Ishikawa (cell line): ENCODE results near the gene LLGL1.

Experiments
- CEBPB ChIP-seq: IDR thresholded peaks from 2 replicates; pipeline ENCODE4 v1.6.1; 2012
- CREB1 ChIP-seq: IDR thresholded peaks from 2 replicates; pipeline ENCODE4 v1.6.1; 2012; ENCODE audit warnings: low read depth
- EGR1 ChIP-seq: IDR thresholded peaks from 2 replicates; pipeline ENCODE4 v1.6.1; 2012
- EP300 ChIP-seq: IDR thresholded peaks from 2 replicates; pipeline ENCODE4 v1.6.1; 2012; ENCODE audit warnings: borderline replicate concordance
- FOXM1 ChIP-seq: IDR thresholded peaks from 2 replicates; pipeline ENCODE4 v1.6.1; 2012; ENCODE audit warnings: low read depth, borderline replicate concordance
- NFIC ChIP-seq: IDR thresholded peaks from 2 replicates; pipeline ENCODE4 v1.6.1; 2012
- RAD21 ChIP-seq: IDR thresholded peaks from 2 replicates; pipeline ENCODE4 v1.6.1; 2012; ENCODE audit warnings: low read depth
- REST ChIP-seq: IDR thresholded peaks from 2 replicates; pipeline ENCODE4 v1.6.1; 2012; ENCODE audit warnings: low read depth, mild to moderate bottlenecking
- TAF1 ChIP-seq: IDR thresholded peaks from 2 replicates; pipeline ENCODE4 v1.6.1; 2012; ENCODE audit warnings: low read depth, mild to moderate bottlenecking
- TCF12 ChIP-seq: IDR thresholded peaks from 2 replicates; pipeline ENCODE4 v1.6.1; 2012; ENCODE audit warnings: low read depth
- USF1 ChIP-seq: IDR thresholded peaks from 2 replicates; pipeline ENCODE4 v1.6.1; 2012
- YY1 ChIP-seq: IDR thresholded peaks from 2 replicates; pipeline ENCODE4 v1.6.1; 2012; ENCODE audit warnings: low read depth
- ZBTB7A ChIP-seq: IDR thresholded peaks from 2 replicates; pipeline ENCODE4 v1.6.1; 2012; ENCODE audit warnings: low read depth
- TF ChIP-seq, protein P1 (sequence below): IDR thresholded peaks from 2 replicates; pipeline ENCODE4 v1.6.1; 2012

LLGL1 gene

DNA sequence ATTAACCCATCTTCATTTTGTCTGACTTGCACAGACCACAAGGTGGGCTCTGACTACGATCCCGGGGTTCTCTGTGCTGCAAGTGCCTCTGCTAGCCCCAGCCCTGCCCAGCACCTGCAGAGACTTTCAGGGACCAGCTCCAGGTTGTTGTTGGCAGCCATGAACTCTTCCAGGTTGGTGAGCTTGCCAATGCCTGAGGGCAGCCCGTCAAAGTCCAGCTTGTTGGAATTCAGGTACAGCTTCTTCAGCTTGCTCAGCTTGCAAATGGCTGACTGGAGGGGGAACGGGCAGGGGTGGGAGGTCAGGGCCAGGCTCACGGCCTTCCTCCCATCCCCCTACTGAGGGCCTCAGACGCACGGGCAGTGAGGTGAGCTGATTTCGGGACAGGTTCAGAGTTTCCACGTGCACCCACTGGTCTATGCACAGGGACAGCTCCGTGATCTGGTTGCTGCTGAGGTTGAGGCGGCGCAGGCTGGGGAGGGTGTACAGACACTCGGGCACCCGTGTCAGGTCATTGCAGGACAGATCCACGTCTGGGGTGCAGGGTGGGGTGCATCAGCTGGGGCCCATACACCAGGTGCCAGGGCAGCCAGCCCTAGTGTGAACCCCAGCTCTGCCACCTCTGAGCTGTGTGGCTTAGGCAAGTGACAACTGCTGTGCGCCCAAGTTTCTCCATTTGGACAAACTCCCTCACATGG lies 27.9 kb downstream of the LLGL1 start:
- no peak for TF ChIP-seq CEBPB

DNA sequence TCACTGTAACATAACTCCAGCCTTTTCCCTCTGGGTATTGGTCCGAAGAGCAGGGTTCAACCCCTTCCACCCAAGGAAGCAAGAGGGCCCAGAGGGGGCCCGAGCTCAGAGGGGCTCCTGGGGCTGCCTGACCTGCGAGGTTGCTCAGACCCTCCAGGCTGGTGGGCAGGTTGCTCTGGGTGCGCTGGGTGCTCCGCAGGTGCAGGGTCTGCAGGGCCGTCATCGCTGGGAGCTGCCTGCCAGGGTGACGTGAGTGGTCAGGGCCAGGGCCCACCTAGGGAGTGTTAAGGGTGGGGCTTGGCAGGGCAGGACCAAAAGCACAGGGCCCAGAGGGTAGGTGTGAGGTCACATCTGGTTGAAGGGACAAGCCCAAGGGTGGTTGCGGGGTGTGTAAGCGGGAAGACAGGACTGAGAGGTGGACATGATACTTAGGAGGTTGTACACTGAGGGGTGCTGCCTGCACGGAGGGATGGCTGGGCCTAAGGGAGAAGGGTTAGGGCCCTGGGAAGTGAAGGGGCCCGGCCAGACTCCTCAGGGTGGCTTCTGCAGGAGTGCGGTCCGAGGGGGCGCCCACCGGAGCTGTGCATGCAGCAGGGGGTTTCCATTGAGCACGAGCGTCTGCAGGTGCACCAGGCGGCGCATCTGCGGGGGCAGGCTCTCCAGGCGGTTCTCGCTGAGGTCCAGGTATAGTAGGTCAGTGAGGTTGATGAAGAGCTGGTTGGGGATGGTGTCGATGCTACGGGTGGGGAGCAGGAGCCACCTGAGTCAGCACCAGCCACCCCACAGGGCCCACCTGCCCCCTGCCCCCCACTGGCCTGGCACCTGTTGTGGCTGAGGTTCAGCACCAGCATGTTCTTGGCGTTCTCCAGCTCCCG lies 28.7 kb downstream of the LLGL1 start:
- no peak for TF ChIP-seq CEBPB
- TF ChIP-seq, protein P1, sequence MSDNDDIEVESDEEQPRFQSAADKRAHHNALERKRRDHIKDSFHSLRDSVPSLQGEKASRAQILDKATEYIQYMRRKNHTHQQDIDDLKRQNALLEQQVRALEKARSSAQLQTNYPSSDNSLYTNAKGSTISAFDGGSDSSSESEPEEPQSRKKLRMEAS, result no peak
- TF ChIP-seq USF1, result no peak
- no peak for TF ChIP-seq FOXM1
- TF ChIP-seq REST, result no peak
- TF ChIP-seq RAD21, result no peak
- TF ChIP-seq TAF1, result no peak
- no peak for TF ChIP-seq TCF12
- no peak for TF ChIP-seq ZBTB7A
- TF ChIP-seq NFIC, result no peak
- no peak for TF ChIP-seq EGR1
- TF ChIP-seq EP300, result no peak
- no peak for TF ChIP-seq YY1
- no peak for TF ChIP-seq CREB1

GRCh38 chr17:18254888-18255649 lies 29.6 kb downstream of the LLGL1 start:
- TF ChIP-seq ZBTB7A (no peak), CREB1 (no peak), YY1 (no peak), RAD21 (no peak), TCF12 (no peak), CEBPB (no peak), REST (no peak), TAF1 (no peak), FOXM1 (no peak), EGR1 (no peak)
- TF ChIP-seq, protein P1, result no peak

DNA sequence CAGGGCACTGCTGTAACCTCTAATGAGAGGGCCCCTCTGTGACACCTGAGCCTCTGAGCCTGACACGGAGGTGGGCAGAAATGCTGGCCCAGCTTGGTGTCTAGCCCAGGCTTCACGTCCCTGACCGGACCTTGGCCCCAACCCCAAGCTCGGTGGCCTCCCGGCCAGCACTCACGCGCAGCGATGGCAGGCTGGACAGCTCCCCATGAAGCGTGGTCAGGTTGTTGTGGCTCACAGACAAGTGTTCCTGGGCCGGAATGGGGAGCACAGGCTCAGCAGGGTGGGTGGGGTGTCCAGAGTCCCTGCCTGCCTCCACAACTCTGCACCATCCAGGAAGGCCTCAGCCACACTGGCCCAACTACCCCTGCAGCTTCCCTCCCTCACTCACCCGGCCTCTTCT lies 30.9 kb downstream of the LLGL1 start:
- TF ChIP-seq CREB1 (no peak), EGR1 (no peak), REST (peak; percentile 60)

GRCh38 chr17:18256776-18257175 lies 31.3 kb downstream of the LLGL1 start:
- no peak for TF ChIP-seq EGR1
